GM18507 (cell line): Measurements from ENCODE around the gene RABGAP1L.

ENCODE experiments used
- DNase-seq: peaks from one replicate; pipeline ENCODE4 v3.0.0; 2011; ENCODE audit warnings: low read depth; ENCODE audit not compliant: insufficient read length; ENCODE audit errors: extremely low spot score
- FAIRE-seq: peaks from 2 replicates; lab custom pipeline; 2011; peaks lifted over from hg19 to GRCh38; lab: Jason Lieb, UNC

RABGAP1L gene

GRCh38 chr1:174748586-174748985, 589.3 kb downstream of the RABGAP1L start:
- no peak for FAIRE-seq
- DNase-seq = no peak

GRCh38 chr1:174753131-174753530, 593.8 kb downstream of the RABGAP1L start:
- DNase-seq (no peak), FAIRE-seq (no peak)

- DNase-seq (no peak), FAIRE-seq (no peak)
These were observed 602.0 kb downstream of the RABGAP1L start for GRCh38 chr1:174761335-174761734.

GRCh38 chr1:174761901-174762585, 602.7 kb downstream of the RABGAP1L start:
- DNase-seq (no peak), FAIRE-seq (no peak)

GRCh38 chr1:174764191-174764590, 604.9 kb downstream of the RABGAP1L start:
- DNase-seq (no peak), FAIRE-seq (no peak)

GRCh38 chr1:174766727-174767126, 607.4 kb downstream of the RABGAP1L start:
- FAIRE-seq (no peak), DNase-seq (no peak)

- DNase-seq (no peak), FAIRE-seq (no peak)
These were observed 609.2 kb downstream of the RABGAP1L start for GRCh38 chr1:174768516-174768915.

GRCh38 chr1:174768949-174769348, 609.6 kb downstream of the RABGAP1L start:
- DNase-seq = no peak
- FAIRE-seq = no peak

- FAIRE-seq (peak; percentile 70), DNase-seq (peak; percentile 3)
These were observed 610.7 kb downstream of the RABGAP1L start for GRCh38 chr1:174769961-174770549.

GRCh38 chr1:174775621-174776020, 616.3 kb downstream of the RABGAP1L start:
- DNase-seq = no peak
- no peak for FAIRE-seq

GRCh38 chr1:174777262-174777661, 617.9 kb downstream of the RABGAP1L start:
- no peak for FAIRE-seq
- DNase-seq = no peak

GRCh38 chr1:174785510-174785909, 626.2 kb downstream of the RABGAP1L start:
- no peak for FAIRE-seq
- no peak for DNase-seq

- no peak for DNase-seq
- FAIRE-seq = no peak
These were observed 627.0 kb downstream of the RABGAP1L start for GRCh38 chr1:174786358-174786757.

GRCh38 chr1:174786760-174787159, 627.4 kb downstream of the RABGAP1L start:
- peak; percentile 68 for FAIRE-seq
- DNase-seq = peak; percentile 39

GRCh38 chr1:174788981-174789380, 629.7 kb downstream of the RABGAP1L start:
- FAIRE-seq (no peak), DNase-seq (no peak)

GRCh38 chr1:174789399-174789798, 630.1 kb downstream of the RABGAP1L start:
- peak; percentile 12 for DNase-seq
- peak; percentile 80 for FAIRE-seq

GRCh38 chr1:174791863-174792262, 632.5 kb downstream of the RABGAP1L start:
- FAIRE-seq (no peak), DNase-seq (no peak)

- FAIRE-seq = no peak
- no peak for DNase-seq
These were observed 635.5 kb downstream of the RABGAP1L start for GRCh38 chr1:174794861-174795260.

- no peak for FAIRE-seq
- DNase-seq = no peak
These were observed 636.5 kb downstream of the RABGAP1L start for GRCh38 chr1:174795806-174796205.

GRCh38 chr1:174797398-174797797, 638.1 kb downstream of the RABGAP1L start:
- no peak for FAIRE-seq

GRCh38 chr1:174799136-174799479, 639.8 kb downstream of the RABGAP1L start:
- no peak for DNase-seq
- FAIRE-seq = no peak

More at GRCh38 chr1:174797398-174797797, 638.1 kb downstream of the RABGAP1L start:
- DNase-seq = no peak
